Activated CD4-positive, alpha-beta T cell treated with anti-CD3 and anti-CD28 coated beads, Interleukin-2, Interleukin-4, amounts not matched to agents 100 ng/mL and 50 ng/mL, durations not matched to agents 16 hours and 8 hours (primary cell): ENCODE results near the gene KLHDC3.

Experiments used
- DNase-seq: peaks from one replicate; pipeline ENCODE4 v3.0.0-alpha.2; 2020; ENCODE audit warnings: low spot score

KLHDC3 gene, protein sequence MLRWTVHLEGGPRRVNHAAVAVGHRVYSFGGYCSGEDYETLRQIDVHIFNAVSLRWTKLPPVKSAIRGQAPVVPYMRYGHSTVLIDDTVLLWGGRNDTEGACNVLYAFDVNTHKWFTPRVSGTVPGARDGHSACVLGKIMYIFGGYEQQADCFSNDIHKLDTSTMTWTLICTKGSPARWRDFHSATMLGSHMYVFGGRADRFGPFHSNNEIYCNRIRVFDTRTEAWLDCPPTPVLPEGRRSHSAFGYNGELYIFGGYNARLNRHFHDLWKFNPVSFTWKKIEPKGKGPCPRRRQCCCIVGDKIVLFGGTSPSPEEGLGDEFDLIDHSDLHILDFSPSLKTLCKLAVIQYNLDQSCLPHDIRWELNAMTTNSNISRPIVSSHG

DNA sequence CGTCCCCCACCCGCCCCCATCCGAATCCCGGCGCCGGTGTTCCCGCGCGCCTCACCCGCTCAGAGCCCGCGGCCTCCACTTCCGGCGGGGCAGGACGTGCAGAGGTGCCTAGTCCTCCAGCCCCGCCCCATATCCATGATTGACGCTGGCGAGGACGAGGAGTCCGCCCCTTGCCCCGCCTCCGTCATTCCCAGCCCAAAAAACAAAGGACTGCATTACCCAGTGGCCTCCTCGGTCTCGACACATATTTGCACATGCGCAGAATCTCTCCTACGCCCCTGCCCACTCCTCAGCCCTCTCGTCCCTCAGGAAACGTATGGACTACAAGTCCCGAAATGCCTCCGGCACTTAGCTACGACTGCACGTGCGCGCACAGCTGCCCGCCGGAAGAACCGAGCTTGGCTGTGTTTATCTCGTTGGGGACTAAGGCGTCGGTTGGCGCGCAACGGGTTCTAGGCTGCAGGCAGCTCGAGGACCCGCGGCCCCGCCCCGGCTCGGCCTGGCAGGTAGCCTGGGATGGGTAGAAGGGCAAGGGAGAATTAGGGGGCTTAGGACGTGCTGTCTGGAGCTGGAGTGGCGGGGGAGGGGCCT lies at the start of gene KLHDC3, which contains the start of gene MEA1:
Gene KLHDC3 (plus strand): TSS at position 407 of the 591 bp plus-strand sequence. CDS start 2,944 bp downstream, outside the sequence.
Gene MEA1 (minus strand): TSS at position 104 of the 591 bp plus-strand sequence. CDS start 133 bp downstream, outside the sequence.
- DNase-seq = peak; percentile 100

DNA sequence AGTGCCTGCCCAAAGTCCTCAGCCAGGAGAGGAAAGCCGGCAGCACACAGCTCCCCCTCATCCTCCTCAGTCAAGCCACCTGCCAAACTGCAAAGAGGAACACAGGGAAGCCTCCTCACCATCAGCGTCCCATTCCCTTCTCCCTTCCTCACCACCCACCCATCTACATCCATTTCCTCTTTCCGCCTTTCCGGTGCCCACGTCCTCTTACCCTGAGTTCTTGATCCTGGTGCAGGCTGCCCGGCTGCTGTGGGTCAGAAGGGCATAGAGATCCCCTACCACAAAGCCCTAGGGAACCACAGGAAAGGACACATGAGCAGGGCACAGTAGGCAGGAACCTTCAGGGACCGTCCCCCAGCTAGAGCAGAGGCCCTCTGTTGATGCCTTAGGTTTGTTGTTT lies 47.5 kb upstream of the KLHDC3 start:
- no peak for DNase-seq

DNA sequence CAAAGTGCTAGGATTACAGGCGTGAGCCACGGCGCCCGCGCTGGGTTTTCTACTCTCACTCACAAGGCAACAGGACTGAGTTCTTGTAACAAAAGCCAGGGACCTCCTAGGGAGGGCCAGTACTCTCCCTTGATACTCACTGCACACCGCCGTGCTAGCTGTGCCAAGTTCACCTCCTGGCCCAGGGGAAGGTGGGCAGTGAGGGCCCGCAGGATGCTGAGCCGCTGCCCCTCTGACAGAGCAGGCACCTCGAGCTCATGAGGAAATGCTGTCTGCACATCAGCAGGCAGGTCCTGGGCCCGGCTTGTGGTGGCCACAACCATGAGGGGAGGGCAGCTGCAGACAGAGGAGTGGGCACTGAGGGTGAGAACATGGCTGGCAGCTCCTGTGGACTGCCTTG lies 46.8 kb upstream of the KLHDC3 start:
- no peak for DNase-seq

DNA sequence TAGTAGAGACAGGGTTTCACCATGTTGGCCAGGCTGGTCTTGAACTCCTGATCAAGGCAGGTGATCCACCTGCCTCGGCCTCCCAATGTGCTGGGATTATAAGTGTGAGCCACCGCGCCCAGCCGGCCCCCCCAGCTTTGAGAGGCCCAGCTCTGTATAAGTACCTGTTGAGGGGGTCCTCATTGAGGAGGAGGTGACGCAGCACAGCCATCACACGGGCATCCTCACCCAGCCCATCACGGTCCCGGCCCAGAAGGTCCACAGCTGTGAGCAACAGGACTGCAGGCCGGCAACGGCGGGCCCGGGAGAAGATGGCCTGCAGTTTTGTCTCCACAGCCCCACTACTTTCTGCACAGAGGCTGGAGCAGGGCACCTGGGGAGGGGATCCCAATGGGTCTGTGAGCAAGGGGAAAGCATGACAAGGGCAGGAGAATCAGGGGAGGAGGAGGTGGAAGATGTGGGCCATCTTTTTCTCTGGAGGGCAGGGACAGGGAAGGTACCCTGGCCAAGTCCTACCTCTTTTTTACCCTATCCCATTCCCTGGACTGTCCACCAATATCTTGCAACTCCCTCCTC lies 45.8 kb upstream of the KLHDC3 start:
- DNase-seq = no peak

DNA sequence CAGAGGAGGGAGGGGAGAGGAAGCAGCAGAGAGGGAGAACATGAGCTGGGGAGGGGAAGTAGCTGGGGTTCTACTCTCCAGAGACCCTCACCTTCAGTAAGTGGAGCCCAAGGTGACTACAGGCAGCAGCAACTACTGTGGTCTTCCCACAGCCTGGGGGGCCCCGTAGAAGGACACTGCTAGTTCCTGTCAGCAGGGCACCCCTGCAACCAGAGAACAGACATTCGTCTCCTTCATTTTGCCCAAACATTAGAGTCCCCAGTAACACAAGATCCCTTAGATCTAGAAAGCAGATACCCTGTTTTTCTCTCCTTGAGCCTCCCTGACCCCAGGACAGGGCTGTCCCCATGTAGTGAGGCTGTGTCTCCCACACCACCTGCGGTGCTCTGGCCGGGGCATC lies 45.3 kb upstream of the KLHDC3 start:
- no peak for DNase-seq

DNA sequence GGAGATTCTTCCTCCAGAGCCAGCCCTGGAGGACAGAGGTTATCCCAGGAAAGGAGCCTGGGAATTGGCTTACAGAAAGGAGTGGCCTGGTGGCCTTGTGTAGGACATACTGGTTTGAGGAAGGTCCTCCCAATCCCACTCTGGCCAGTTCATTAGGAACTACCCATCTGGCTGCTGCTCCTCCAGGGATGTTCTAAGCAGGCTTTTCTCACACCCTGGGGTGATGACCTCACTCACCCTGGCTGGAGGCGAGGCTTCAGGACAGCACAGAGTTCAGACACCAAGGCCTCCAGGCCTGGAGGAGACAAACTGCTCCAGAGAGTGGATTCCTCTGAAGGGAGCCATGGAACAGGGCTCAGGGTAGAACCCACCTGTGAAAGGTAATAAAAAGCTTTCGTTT lies 44.6 kb upstream of the KLHDC3 start:
- no peak for DNase-seq

DNA sequence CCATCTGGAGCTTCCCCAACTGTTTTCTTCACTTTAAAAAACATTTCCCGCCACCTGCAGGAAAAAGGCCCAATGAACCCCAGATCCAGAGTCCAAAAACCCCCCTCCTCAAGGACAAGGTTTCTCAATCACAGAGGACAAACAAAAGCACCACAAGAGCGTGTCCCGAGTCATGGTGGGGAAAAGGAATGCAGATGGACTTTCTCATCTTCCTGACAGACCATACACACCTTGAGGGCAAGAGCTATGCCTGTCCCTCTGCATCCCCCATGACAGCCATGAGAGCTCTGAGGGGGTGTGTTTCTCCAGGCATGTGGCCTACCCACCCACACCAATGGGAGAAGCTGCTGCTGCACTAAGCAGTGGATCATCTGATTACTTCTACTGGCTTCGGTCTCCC lies 44.1 kb upstream of the KLHDC3 start:
- DNase-seq = no peak

DNA sequence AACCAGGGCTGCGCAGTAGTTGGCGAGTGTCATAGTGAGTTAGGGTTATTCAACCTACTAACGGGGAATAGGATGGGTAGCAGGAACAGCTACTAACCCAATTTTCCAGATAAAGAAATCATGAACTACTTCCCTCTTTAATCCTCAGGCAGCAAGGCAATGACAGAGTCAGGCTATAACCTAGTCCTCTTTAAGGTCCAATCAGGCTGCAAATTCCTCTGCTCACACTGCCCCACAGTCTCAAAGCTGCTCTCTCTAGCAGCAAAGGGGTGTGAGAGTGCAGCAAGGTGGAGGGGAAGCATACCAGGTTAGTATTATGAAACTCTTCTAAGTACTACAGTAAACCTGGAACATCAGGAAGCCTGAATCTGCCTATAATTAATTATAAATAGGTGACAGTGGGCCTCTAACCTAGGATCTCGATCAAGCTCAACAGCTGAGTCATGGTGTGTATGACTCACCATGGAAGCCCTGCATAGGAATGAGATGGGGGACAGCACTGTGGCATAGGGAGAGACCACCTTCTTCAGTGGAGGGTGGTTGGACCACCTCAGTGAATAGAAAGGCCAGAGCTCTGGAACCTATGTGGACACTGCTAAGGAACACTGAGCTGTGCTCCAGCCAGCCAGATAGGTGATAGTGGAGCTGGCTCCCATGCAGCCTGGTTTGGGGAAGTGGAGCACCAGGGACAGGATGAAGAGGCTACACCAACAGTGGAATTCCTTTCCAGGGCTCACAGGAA lies 43.0 kb upstream of the KLHDC3 start:
- DNase-seq = no peak

DNA sequence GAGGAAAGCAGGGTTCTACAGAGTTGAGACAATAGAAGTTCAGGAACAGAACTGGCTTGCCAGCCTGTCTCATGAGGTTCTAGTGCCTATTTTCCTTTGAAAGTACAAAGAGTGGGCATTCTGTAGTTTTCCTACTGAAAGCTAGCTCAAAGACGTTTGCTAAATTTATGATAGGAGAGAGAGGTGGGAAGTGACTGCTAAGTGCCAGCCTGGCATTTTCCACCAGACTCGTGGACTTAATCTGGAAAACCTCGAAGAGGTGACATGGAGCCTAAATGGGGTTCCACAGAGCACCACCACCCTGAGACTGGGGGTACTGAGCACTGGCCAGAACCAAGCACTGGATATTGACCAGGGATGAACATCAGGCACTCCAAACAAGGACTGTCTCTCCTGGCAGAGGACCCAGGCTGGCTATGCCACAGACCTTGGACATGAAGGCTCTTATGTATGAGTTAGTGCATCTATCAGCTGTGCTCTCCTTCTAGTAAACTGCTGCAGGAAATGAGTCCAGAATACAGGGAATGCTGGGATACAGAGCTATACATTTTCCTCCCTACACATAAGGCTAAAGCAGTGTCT lies 42.2 kb upstream of the KLHDC3 start:
- DNase-seq = no peak

DNA sequence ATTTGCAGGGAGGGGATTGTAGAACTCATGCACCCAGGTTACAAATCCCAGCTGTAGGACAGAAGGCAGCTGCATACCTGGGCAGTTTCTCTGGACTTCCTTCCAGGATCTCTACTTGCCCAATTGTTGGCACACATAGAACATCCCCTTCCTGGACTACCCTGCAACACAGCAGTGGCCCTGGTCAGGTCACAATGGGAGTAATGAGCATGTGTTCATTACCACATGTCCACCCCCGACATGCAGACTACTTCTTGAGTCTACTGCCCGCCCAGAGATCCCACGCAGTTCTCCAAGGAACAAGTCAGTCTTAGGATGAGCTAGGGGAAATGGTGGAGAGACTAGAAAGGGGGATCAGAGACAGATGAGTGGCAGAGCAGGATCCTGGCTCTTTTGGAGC lies 40.1 kb upstream of the KLHDC3 start:
- DNase-seq = no peak

DNA sequence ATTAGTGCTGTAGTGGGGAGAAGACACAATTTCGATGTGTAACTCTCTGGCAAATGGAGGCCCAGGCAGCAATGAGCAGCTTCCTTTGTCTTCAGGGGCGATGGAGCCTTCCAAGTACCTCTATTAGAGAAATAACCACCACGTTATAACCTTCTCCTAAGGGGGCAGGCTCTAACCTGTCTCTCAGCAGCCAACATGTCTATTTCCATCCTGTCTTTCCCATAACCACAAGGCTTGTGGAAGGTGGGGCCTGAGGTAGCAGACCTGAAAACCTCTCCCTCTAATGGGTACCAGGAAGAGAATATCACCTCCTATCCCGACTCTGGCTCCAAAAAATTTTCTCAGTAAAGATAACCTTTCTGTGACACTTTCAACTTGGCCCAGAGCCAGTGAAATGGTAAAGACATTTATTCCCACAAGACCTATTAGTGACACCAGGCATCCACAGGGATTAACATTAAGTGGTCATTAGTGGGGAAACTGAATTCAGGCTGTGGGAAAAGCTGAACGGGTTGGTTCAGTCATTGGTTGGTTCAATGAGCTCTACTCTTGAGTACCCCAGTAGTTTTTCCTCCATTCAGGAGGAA lies 39.0 kb upstream of the KLHDC3 start:
- DNase-seq = no peak

DNA sequence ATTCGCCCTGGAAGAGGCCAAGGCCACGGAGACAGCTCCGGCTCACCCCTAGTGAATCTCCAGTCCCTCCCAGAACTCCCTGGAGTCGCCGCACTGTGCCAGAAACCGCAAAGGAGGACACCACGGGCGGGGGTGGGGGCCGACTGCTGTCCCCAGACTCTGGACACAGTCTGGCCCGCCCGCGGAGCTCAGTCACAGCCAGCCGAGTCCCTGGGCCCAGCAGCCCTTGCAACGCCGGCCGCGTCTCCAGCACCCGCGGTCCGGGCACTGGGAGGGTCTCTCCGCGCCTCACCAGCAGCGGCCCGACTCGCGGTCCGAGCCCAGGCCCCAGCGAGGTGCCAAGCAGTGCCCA lies 35.6 kb upstream of the KLHDC3 start:
- DNase-seq = no peak

DNA sequence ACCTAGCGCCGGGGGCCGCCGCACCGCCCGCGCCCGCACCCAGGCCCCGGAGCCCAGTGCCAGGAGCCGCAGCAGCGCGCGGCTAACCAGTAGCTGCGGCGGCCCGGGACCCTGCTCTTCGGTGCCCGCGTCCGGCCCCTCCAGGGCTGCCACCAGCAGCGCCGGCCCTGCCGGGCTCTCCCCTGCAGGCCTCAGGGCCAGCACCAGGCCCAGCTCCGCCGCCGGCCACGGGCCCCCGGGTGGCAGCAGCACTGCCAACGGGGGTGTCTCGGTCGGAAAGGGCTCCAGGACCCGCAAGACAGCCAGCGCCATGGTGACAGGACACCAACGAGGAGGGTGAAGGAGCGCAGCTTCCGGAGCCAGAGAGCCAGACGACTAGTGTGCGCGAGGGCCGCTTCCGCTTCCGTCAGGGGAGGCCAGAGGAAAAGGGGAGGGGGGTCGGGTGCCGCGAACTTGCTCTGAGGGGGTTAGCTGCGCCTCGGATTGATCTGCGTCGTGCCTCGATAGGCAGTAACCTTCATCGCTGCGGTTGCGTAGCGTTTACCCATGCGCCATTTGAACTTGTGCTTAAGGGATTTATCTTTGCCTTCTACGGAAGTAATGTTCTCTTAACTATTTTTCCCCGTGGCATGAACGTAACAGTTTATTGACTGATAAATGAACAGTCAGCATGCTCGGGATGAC lies 35.1 kb upstream of the KLHDC3 start, which contains the start of gene PEX6:
Gene PEX6 (minus strand): TSS at position 343 of the 684 bp plus-strand sequence. CDS start 31 bp downstream, at position 312.
- peak; percentile 97 for DNase-seq

DNA sequence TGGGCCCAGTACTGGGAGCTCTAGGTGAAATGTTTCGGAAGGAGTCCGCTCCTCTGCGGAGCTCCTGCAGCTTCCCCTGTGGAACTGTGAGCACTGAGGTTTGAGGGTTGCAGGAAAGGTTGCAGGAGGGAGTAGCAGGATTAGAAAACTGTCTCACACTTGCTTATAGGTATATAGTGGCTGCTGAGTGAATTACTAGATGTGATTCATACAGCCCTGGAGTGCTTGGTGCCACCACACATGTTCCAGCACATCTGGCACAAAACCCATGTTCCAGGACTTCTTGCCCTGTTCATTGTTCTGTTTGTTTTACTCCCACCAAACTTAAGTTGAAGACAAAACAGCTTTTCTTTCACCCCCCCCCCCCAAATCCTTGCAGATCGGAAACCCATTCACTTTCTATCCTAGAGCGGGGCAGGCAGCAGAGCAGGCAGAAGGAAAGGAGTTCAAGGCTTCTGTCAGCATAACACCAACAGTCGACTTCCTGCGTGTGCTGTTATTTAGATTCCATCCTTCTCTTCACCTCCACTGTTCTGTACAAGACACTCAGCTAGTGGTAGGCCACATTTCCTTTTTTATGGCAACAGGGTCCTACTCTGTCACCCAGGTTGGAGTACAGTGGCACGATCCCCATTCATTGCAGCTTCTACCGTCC lies 34.4 kb upstream of the KLHDC3 start:
- DNase-seq = no peak

DNA sequence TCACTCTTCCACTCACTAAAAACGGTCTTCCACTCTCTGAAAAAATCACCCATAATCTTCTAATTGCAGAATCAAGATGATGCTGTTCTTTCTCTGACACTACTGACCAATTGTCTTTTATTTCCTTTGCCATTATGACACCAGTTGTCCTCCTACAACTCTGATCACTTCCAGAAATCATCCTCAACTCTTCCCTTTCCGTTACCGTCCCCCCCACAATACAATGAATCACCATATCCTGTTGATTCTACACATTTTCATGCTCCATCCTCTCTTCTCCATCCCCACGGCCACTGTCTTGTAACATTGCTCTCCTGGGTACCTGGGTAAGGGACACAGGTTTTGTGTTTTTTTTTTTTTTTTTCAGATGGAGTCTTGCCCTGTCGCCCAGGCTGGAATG lies 32.2 kb upstream of the KLHDC3 start:
- DNase-seq = no peak

DNA sequence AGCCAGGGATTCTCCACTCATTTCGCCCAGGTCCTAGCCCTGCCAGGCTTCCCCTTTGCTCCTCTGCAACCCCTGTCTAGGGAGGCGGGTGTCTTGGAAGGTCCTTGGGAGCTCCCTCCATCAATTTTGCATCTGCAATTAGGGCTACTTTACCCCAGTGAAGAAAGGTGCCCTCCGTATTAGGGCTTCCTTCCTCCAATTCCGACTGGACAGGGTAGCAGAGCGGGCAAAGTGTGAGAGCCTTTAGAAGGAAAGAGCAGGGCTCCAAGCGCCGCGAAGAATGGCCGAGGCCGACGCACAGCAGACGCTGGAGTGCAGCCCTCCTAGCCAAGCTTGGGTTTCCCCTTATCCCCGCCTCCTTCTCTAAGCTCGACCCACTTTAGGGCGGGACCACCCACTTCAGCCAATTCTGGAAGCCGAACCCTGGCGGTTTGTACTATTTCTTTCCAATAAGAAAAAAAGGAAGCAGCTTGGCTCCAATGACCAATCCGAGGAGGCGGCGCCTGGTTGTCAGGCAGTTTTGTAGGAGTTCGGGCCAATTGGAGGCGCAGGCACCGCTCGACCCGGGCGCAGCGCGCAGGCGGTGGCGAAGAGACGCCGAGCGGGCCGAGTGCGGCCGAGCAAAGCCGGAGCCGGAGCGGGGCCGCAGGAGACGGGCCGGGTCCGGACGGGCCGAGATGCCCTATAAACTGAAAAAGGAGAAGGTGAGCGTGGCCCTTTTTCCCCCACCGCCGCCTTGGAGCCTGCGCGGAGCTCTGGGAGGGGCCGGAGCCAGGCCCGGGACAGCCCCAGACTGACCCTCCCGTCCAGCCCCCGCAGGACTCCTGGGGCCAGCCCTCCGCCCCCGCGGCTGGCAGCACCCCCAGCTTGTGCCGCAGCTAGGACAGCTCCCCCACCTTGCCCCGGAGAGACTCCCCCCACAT lies 29.8 kb upstream of the KLHDC3 start, which contains the start of gene PPP2R5D:
Gene PPP2R5D (plus strand): TSS at position 570 of the 923 bp plus-strand sequence. CDS start 108 bp downstream, at position 678.
- DNase-seq = peak; percentile 99

DNA sequence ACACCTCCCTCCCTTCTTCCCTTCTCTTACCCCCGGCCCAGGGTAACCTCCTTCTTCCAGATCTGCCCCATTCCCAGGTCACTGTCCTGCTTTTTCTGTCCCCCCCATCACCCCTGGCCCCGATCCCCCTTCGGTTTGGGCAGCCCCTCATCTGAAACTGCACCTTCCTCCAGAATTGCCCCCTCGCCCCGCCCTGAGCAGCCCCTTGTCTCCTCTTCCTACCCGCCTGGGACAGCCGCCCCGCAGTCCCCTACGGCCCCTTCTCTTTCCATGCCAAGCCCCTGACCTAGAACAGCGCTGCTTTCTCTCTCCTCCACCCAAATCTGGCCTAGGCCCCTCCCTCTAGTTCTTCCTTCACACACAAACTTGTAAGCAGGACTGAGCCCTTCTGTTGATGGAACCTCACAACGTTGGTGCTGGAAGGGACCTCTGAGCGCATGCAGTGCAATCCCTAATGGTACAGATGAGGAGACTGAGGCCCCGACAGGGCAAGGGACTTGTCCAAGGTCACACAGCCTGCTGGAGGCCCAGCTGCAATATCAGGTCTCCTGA lies 29.0 kb upstream of the KLHDC3 start:
- DNase-seq = no peak

DNA sequence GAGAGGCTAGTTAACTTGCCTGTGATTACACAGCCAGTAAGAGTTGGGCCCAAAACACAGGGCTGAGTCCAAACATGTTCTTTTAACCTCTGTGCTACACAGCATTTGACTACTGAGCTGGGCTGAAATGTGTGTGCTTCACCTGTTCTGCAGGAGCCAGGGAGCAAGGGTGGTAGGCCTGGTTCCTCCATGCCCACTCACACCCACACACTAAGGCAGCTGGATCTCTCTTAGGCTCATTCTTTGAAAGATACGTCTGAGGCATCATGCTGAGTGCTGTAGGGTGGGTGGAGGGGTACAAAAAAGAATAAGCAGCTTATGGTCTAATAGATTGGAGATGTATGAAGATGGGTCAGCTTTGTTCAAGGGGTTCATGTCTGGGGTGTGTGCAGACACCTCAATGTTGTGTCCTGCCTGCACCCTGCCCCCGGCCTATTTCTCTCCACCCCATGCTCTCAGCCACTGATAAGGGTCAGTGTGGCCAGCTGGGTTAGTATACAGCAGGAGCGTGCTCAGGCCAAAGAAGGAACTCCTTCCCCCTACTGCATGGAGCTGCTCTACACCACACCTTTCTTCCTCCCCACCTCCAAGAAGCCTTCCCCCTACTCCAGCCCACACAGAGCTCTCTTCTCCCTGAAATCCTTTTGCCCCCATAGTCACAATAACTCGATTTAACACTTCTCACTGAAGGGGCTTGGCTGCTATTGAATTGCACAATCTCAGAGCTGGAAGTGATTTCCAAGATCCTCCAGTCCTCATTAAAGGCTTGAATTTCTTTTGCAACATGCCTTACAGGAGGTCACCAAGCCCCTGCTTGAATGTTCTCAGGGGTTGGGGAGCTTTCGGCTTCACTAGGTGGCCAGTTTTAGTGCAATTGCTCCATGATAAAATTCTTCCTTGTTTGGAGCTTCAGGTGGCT lies 26.3 kb upstream of the KLHDC3 start:
- DNase-seq = no peak
